Astrocyte (in vitro differentiated cells and primary cell): Measurements from ENCODE around the gene TARS2. TPM values are rescaled to one million over a fixed set of nuclear protein-coding genes. Genes with fewer than 3 reads are reported as not detected.

Experiments used
- DNase-seq: peaks from one replicate; pipeline ENCODE4 v3.0.0-alpha.2; 2010; ENCODE audit warnings: low read depth
- FAIRE-seq: peaks from 2 replicates; lab custom pipeline; 2011; peaks lifted over from hg19 to GRCh38; lab: Jason Lieb, UNC
- H2AFZ ChIP-seq: 2 replicates; pipeline ENCODE4 v1.6.0; 2012; ENCODE audit warnings: low read depth, low read length, inconsistent platforms
- H3K27ac ChIP-seq: 2 replicates; pipeline ENCODE4 v1.5.1; 2011; ENCODE audit warnings: low read depth, low read length, inconsistent platforms
- H3K27me3 ChIP-seq: 2 replicates; pipeline ENCODE4 v1.6.0; 2011; ENCODE audit warnings: low read length, inconsistent platforms; ENCODE audit not compliant: insufficient read depth
- H3K36me3 ChIP-seq: 2 replicates; pipeline ENCODE4 v1.5.1; 2011; ENCODE audit warnings: low read length, inconsistent platforms; ENCODE audit not compliant: insufficient read depth
- H3K4me1 ChIP-seq: 2 replicates; pipeline ENCODE4 v1.5.1; 2011; ENCODE audit warnings: low read length, inconsistent platforms; ENCODE audit not compliant: insufficient read depth
- H3K4me2 ChIP-seq: 2 replicates; pipeline ENCODE4 v1.6.0; 2012; ENCODE audit warnings: low read length, inconsistent platforms
- H3K4me3 ChIP-seq: 2 replicates; pipeline ENCODE4 v1.5.1; 2011; ENCODE audit warnings: low read depth, mild to moderate bottlenecking, low read length, inconsistent platforms; ENCODE audit not compliant: insufficient read depth
- H3K79me2 ChIP-seq: 2 replicates; pipeline ENCODE4 v1.6.0; 2012; ENCODE audit warnings: mild to moderate bottlenecking, low read length, inconsistent platforms; ENCODE audit not compliant: insufficient read depth
- H3K9ac ChIP-seq: 2 replicates; pipeline ENCODE4 v1.6.0; 2012; ENCODE audit warnings: mild to moderate bottlenecking, low read length, inconsistent platforms
- H3K9me3 ChIP-seq: 2 replicates; pipeline ENCODE4 v1.5.1; 2012; ENCODE audit warnings: low read depth, mild to moderate bottlenecking, low read length, inconsistent platforms; ENCODE audit not compliant: insufficient read depth
- H4K20me1 ChIP-seq: 2 replicates; pipeline ENCODE4 v1.6.0; 2012; ENCODE audit warnings: low read length, inconsistent platforms; ENCODE audit not compliant: insufficient read depth
- H3K27ac Mint-ChIP-seq: one replicate; pipeline ENCODE4 v1.8.0; 2021; ENCODE audit warnings: mild to moderate bottlenecking, mixed read lengths; ENCODE audit not compliant: unreplicated experiment
- H3K27me3 Mint-ChIP-seq: one replicate; pipeline ENCODE4 v1.8.0; 2021; ENCODE audit warnings: low read depth, mixed read lengths; ENCODE audit not compliant: unreplicated experiment
- H3K36me3 Mint-ChIP-seq: one replicate; pipeline ENCODE4 v1.8.0; 2021; ENCODE audit warnings: low read depth, mixed read lengths; ENCODE audit not compliant: unreplicated experiment
- H3K4me1 Mint-ChIP-seq: one replicate; pipeline ENCODE4 v1.8.0; 2021; ENCODE audit warnings: low read depth, mixed read lengths; ENCODE audit not compliant: unreplicated experiment
- H3K4me3 Mint-ChIP-seq: one replicate; pipeline ENCODE4 v1.8.0; 2021; ENCODE audit warnings: mild to moderate bottlenecking, moderate library complexity, mixed read lengths; ENCODE audit not compliant: unreplicated experiment
- H3K9me3 Mint-ChIP-seq: one replicate; pipeline ENCODE4 v1.8.0; 2021; ENCODE audit warnings: mild to moderate bottlenecking, mixed read lengths; ENCODE audit not compliant: unreplicated experiment
- CTCF ChIP-seq: IDR thresholded peaks from 2 replicates; pipeline ENCODE4 v1.5.1; 2011; ENCODE audit warnings: low read depth, mild to moderate bottlenecking, inconsistent platforms, low read length, moderate library complexity; ENCODE audit not compliant: insufficient read depth
- EZH2 ChIP-seq: IDR thresholded peaks from 2 replicates; pipeline ENCODE4 v1.6.1; 2012; ENCODE audit warnings: mild to moderate bottlenecking, low read length, inconsistent platforms; ENCODE audit not compliant: insufficient read depth
- total RNA-seq: library from RNA; stranded (reverse); gene quantifications from 2 replicates; pipeline ENCODE4 v1.2.1, GENCODE V29; 2021

The TARS2 gene
- total RNA-seq, 1 donor from 2014 or later = 15.5 TPM

- Histone ChIP-seq H3K4me2 (no peak overlapping the region), H3K4me1 (no peaks in the 10 kb centered on the region), H3K27me3 (no peaks in the 10 kb centered on the region), H3K9me3 (no peaks in the 10 kb centered on the region), H3K4me3 (no peak overlapping the region), H2AFZ (no peak overlapping the region), H3K36me3 (peaks cover 20% of the 10 kb centered on the region), H3K79me2 (no peaks in the 10 kb centered on the region), H4K20me1 (peaks cover 2% of the 10 kb centered on the region), H3K27ac (no peak overlapping the region), H3K9ac (no peak overlapping the region)
- no peak for FAIRE-seq
- H3K9me3 Mint-ChIP-seq = no peaks in the 10 kb centered on the region
- no peaks in the 10 kb centered on the region for H3K4me1 Mint-ChIP-seq
- no peak overlapping the region for H3K4me3 Mint-ChIP-seq
- DNase-seq = no peak
- no peak overlapping the region for H3K27ac Mint-ChIP-seq
- TF ChIP-seq EZH2 (no peak), CTCF (no peak)
- peaks cover 14% of the 10 kb centered on the region for H3K36me3 Mint-ChIP-seq
- no peaks in the 10 kb centered on the region for H3K27me3 Mint-ChIP-seq
Observed at GRCh38 chr1:150466964-150467363, 20.3 kb upstream of the TARS2 start.

DNA sequence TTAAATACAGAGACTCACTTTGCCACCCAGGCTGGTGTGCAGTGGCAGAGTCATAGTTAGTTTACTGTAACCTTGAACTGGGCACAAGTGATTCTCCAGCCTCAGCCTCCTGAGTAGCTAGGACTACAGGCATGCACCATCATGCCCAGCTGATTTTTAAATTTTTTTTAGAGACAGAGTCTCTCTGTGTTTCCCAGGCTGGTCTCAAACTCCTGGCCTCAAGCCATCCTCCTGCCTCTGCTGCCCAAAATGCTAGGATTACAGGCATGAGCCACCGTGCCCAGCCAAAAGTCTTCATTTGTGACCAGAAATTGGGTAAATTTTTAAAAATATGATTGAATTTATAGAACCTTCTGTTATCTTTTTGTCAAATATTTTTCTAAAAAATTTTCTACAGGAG, 17.9 kb upstream of the TARS2 start:
- no peak overlapping the region for H3K27ac ChIP-seq
- no peak overlapping the region for H3K27ac Mint-ChIP-seq
- FAIRE-seq (no peak), DNase-seq (no peak)
- H3K27me3 Mint-ChIP-seq = no peaks in the 10 kb centered on the region
- H3K9me3 ChIP-seq = no peaks in the 10 kb centered on the region
- no peaks in the 10 kb centered on the region for H3K79me2 ChIP-seq
- no peak overlapping the region for H3K4me3 ChIP-seq
- no peak overlapping the region for H3K4me2 ChIP-seq
- no peaks in the 10 kb centered on the region for H3K9me3 Mint-ChIP-seq
- H2AFZ ChIP-seq = no peak overlapping the region
- H4K20me1 ChIP-seq = peaks cover 2% of the 10 kb centered on the region
- H3K4me1 Mint-ChIP-seq = no peaks in the 10 kb centered on the region
- no peaks in the 10 kb centered on the region for H3K27me3 ChIP-seq
- peaks cover 21% of the 10 kb centered on the region for H3K36me3 ChIP-seq
- no peak for TF ChIP-seq EZH2
- TF ChIP-seq CTCF = no peak
- no peak overlapping the region for H3K9ac ChIP-seq
- no peak overlapping the region for H3K4me3 Mint-ChIP-seq
- H3K4me1 ChIP-seq = no peaks in the 10 kb centered on the region
- peaks cover 17% of the 10 kb centered on the region for H3K36me3 Mint-ChIP-seq

GRCh38 chr1:150472601-150473200, 14.5 kb upstream of the TARS2 start:
- Histone ChIP-seq H3K4me3 (no peak overlapping the region), H3K27ac (no peak overlapping the region), H3K9ac (no peak overlapping the region), H3K79me2 (no peaks in the 10 kb centered on the region), H3K9me3 (no peaks in the 10 kb centered on the region), H3K27me3 (no peaks in the 10 kb centered on the region), H3K36me3 (peaks cover 21% of the 10 kb centered on the region), H3K4me2 (no peak overlapping the region), H2AFZ (no peak overlapping the region), H3K4me1 (peaks cover 5% of the 10 kb centered on the region), H4K20me1 (no peaks in the 10 kb centered on the region)
- Mint-ChIP-seq H3K27me3 (no peaks in the 10 kb centered on the region), H3K4me3 (no peak overlapping the region), H3K27ac (no peak overlapping the region), H3K36me3 (peaks cover 14% of the 10 kb centered on the region), H3K4me1 (peaks cover 16% of the 10 kb centered on the region), H3K9me3 (no peaks in the 10 kb centered on the region)
- DNase-seq (no peak), FAIRE-seq (no peak)
- TF ChIP-seq EZH2 (no peak), CTCF (no peak)
